GM11168 (cell line): ENCODE data around the gene TET2.

ENCODE experiments used
- in situ Hi-C: fragments of 300-500 bp; cut with MboI; formaldehyde crosslinking; loops from one replicate; pipeline ENCODE4 v1.12.0; 2022; ENCODE audit warnings: low sequenced_read_pairs; ENCODE audit not compliant: unreplicated experiment

Gene TET2

DNA sequence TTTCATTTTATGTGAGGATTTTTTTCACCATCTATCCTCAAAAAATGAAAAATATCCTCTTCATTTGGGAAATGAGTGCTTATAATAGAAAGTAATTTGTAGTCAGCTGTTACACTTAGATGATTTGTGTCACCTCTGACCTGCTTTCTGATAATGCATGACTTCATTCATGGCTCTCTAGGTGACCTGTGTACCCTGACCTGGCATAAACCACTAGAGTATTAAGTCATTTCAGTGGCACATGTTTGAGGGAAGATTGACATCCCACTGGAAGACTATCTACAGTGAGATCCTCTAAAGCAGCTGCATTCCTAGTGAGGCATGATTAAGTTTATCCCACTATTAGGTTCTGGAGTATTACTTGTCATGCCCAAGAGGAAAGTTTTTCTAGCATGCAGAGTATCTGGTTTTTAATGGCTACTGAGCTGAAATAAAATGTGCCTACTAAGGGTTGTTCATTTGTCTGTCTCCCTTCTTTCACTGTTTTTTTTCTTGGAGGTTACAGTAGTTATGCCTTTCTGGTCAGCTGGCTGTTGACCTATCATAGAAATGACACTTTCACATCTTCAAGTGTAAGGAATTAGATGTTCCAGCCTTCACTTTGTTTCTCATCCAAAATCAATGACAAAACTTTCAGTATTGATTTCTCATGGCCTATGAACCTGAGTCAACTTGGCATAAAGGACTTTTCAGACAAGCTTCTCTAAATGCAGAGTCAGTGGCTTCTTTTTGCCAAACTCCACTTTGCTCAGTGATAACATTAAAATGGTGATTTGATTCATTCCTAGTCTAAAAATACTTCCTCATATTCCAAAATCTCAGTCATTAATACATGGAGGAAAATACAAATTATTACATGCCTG lies 33.1 kb downstream of the TET2 start:
- in situ Hi-C loops: no loop called here

DNA sequence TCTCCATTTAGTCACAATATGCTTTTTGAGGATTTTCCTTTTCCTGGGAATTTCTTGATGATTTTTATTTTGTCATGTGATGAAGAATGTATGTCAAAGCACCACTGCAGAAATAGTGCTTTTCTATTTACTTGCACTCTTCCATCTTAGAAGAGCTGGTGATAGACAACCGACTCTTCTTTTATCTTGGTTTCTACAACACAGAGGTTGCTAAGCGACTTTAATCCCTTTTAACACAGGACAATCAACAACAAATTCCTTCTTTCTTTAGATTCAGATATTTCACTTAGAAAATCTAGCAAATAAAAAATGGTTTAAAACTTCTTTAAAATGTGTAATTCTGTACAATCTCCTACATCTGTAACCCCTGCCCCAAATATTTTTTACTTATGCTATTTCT lies 34.6 kb downstream of the TET2 start:
- in situ Hi-C loops: no loop called here

DNA sequence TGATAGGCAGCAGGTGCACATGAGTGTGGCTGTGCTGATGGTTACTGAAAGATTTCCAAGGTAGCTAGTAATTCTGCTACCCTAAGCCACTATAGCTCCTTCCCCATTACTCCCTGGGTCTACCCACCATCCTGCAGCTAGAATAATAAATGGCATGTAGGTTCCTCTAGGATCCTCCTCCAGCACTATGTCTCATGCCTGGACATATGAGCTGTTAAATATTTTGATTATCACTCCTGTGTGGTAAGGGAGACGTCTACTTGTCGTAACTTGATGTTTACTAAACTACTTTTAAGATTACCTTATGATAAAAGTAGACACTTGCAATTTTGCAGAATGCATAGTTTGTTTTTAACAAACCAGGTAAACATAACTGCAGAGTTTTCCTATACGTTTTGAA lies 35.5 kb downstream of the TET2 start:
- in situ Hi-C loops: no loop called here

DNA sequence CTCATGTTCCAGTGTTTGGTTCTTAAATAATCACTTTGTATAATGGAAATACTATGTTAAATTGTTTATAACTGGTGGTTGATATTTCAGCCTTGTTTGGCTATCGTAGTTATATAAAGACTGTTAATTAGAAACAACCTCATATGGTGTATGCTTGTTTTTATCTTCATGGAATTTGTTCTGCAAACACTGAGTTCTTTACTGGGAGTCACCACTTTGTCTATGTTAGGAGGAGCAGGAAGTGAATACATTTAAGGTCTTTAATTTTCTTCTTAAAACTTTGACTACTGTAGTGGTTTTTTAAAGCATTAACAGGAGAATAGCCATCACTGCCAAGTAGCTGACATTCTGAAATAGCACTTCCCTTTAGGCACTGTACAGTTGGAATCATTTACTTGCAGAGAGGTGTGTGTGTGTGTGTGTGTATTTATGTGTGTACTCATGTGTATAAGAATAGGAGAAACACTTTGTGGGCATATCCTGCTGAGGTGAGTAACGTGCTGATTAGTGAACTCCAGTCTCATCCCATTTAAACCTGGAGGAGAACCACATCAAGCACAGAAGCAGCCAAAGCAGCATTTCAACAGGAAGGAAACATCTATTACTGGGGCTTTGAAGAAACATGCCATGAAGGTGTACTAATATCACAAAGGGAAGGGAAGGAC lies 37.8 kb downstream of the TET2 start:
- in situ Hi-C loops: no loop called here

DNA sequence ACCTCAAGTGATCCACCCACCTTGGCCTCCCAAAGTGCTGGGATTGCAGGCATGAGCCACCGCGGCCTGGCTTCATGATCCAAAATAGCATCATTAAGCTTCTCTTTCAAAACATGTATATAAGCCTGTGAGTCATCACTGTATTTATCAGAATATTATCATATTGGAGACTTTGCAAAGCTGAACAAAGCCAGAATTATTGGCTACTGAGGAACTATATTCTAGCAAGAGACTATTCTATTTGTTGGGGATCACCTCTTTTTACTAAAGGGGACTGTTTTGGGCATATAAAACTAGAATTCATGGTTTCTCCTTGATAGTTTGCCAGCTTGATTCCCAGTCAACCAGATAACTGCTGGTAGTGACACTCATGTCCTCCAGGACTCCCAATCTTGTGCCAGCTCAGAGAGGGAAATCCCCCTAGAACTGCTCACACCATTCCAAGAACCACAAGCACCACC lies 40.1 kb downstream of the TET2 start:
- in situ Hi-C loops: no loop called here

DNA sequence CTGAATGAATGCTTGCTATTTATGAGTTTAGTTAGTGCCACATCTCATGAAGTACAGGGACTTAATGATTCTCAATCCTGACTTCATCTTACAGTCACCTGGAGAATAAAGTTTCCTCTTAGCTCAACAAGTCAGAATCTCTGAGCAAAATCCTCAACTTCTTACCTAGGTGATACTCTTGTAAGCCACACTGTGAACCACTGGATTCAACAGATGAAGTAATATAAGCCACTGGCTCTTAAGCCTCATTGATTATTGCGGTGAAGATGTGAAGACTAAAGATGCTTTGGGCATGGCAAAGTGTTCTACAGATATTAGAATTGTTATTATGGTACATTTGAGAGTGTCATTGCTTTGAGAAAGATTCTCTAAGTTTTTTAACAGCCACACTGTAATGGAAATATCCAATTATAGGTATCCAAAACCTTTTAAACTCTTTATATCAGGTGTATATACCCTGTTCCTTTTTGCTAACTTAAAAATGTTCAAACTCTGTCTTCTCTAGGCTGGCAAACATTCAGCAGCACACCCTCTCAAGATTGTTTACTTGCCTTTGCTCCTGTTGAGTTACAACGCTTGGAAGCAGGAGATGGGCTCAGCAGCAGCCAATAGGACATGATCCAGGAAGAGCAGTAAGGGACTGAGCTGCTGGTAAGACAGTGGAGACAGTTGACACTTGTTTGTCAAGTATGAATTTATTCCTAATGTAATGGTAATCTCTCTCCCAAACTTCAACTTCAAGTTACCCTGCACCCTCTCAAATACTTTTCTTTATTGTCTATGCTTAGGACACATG lies 43.4 kb downstream of the TET2 start:
- in situ Hi-C loops: no loop called here

DNA sequence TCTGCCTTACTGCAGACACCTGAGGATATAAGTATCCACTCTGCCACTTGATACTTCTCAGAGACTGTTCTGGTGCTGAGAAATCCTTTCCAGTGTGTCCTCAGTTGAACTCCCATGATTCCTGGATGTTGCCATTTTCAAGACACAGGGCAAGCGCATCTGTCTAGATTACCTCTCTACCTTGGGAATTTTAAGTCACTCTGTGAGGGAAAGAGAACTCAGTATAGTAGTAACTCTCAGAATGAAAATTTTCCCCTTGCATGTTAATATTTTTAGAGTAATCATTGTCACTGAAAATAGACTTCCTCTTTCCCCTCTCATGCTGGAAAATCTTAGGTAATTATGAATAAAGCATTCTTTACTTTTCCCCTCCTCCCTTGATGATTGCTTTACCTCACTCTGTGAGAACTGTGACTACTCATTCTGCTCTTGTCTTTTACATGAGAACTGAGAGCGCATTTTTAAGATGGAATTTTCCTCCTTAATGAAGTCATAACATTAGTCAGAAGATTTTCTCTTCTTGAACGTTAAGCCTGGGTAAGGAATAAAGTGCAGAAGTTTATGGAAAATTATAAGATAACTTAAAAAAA lies 45.0 kb downstream of the TET2 start:
- in situ Hi-C loops: no loop called here

DNA sequence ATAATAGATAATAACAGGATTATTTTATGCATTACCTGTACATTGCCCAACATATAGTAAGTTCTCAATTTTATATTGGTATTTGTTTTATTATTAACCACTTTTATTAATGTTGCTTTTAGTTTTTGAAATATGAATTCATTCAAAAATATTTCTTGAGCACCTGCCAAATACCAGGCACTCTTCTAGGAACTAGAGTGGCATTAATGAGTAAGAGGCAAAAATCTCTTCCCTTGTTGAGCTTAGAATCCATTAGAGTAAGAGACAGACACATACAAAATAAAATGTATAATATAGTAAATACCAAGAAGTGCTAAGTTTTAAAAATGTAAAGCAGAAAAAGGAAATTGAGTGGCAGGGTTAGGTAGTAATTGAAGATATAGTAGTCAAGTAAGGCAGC lies 45.8 kb downstream of the TET2 start:
- in situ Hi-C loops: no loop called here

DNA sequence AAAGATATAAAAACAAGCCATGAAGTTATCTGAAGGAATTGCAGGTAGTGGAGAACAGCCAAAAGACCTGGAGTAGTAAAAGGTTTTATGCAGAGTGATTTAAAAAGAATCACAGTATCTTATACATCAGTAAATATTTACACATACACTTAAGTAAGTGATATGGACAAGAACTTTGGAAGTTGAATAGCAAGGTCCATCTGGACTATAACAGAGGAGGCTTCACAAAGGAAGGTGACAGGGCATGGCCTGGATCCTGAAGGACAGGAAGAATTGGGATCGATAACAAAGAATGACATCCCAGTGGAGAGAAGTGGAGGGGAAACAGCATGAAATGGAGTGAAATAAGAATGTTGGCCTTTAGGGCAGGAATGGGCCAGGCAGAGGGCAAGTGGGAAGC lies 46.2 kb downstream of the TET2 start:
- in situ Hi-C loops: no loop called here

DNA sequence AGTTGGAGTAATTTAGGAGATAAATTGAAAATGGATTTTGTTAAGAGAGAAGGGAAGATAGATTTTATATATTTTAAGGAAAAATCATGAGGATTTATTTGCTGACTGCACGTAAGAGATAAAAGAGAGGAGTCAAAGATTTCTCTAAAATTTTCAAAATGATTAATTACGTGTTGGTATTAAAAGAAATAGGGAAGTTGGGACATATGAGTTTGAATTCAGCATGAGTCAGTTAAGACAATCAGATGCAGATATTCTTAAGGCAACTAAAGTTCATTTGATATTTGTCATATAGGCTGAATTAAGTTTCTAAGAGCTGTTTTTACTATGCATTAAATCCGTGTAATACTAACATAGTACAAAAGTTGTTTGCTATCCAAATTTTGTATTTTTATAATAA lies 46.9 kb downstream of the TET2 start:
- in situ Hi-C loops: no loop called here

DNA sequence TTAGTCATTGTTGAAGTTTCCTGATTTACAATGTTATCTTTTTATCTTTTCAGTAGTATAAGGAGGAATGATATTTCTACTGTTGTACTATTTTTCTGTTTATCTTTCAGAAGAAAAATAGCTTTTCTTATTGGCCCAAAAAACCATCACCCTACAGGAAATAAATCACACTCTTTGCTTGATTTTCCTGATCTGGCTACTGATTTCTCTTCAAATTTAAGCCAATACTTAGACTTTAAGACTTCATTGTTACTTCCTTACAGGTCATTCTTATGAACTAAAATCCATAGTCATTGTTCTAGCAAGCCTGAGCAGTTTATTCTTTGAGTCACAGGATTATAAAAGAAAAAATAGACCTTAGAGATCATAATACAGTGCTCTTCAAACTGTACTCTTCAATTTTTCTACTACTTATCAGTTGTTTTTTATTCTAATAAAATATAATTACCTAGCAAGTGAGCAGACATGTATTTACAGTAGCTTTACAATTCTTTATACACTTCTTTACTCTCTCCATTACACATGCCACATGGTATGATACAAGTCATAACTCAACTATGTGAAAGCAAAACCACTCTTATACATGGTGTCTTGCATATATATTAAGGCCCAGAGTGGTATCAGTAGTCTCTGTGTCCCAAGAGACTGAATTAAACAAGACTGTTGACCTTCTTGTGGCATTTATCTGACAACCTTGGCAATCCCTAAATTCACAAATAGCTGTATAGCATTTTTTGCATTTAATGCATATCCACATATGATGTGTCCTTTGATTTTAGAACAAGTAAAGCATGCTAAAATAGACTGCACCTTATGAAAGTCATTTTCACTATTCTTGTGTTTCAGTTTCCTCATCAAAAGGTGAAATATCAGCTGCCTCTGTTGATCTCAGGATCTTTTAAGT lies 47.9 kb downstream of the TET2 start:
- in situ Hi-C loops: no loop called here

DNA sequence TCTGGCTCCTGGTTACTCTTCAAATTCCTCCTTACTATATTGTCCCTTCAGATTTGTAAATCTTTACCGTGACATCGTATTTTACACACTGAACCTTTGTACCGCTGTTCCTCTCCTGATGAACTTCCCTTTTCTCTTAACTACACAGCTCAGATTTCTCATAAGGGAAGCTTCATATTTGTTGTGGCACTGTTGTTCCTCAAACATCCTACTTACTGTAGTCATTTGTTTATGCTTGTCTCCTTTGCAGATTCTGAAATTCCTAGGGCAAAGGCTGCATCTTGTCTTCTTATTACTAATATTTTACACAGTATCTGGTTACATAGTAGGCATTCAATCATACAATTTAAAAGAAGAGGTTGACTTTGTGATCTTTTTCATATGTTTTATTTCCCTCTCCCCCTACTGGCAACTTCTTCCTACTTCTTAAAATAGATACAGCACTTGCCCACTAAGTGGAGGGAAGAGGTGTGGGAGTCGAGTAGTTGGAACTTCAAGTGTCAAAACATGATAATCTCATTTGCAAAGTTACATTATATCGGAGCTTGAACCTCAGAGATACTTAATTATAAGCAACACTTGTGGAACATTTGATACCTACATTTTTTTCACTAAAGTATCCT lies 50.0 kb downstream of the TET2 start:
- in situ Hi-C loops: no loop called here

DNA sequence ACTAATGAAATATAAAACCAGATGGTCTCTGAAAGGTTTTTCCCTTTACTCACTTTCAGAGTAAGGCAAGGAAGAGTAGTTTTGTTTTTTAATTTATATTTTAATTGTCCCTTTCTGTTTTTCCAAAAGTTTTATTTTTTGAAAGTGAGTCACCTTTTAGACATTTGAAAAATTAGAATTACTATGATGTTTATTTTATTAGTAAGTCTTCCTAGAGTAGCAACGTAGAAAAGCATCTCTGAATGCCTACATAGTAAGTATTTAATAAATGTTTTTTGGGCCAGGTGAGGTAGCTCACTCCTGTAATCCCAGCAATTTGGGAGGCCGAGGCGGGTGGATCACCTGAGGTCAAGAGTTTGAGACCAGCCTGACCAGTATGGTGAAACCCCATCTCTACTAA lies 51.1 kb downstream of the TET2 start:
- in situ Hi-C loops: no loop called here

DNA sequence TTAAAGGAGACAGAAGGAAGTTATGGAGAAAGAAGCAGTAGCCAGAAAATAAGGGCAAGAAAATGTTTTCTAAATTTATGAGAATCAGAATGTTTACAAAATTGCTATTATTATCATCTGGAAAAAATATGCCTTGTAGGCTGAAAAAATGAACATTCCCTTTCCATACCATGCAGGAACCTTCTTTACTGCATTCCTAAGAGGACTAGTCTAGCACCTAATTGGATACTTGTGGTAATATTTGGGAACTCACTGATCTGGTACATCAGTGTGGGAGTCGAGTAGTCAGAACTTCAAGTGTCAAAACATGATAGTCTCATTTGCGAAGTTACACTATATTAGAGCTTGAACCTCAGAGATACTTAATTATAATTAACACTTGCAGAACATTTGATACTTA lies 51.9 kb downstream of the TET2 start:
- in situ Hi-C loops: no loop called here

DNA sequence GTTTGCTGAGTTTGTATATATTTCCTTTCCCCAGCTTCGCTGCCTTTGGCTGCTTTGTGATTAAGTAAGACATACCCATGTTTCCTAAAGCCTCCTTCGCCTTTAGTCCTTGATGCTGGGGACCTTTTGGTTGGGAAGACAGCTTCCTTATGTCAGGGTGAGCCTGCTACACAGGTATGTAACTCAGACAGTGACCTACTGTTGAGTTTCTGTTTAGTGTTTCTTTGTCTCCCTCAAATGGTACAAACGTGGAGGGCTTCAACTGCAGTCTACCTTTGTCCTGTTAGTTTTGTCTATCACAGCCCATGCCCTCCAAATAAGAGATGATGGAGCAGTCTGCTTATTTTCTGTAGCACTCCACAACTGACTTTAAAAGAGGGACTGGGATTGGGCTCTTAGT lies 59.5 kb downstream of the TET2 start:
- in situ Hi-C loops: no loop called here

DNA sequence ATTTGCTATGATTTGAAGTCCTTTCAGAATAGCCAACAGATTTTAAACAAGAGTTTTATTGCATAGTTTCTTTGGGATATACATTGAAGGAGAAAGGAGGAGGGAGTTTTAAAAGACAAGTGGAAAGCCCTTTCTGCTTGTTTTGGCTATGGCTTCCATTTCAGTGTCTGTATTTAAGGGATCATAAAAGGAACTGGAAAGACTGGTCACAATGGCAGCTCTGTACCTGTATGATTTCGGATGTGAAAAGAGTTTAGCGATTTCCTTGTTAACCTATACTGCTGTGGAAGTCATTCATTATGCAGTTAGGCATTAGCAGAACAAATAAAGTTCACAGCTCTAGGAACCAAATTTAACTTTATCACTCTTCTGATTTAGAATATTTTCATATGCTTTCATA lies 60.7 kb downstream of the TET2 start:
- in situ Hi-C loops: no loop called here

DNA sequence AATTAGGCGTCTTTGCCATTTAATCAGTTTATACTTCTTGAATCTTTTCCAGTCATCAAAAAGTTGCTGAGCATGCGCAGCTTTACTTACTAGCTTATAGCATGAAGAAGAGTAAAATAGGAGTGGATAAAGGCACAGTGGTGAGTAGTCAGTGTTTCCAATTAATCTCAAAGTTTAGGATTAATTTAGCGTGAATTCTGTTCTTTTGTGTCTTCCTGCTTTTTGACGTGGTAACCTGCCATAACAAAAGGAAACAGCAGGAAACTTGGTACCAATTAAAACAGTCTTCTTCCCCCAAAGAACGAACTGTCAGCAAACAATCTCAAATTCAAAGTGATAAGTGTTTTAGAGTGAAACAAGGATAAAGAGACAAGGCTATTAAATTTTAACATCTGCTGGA lies 61.9 kb downstream of the TET2 start:
- in situ Hi-C loops: no loop called here

DNA sequence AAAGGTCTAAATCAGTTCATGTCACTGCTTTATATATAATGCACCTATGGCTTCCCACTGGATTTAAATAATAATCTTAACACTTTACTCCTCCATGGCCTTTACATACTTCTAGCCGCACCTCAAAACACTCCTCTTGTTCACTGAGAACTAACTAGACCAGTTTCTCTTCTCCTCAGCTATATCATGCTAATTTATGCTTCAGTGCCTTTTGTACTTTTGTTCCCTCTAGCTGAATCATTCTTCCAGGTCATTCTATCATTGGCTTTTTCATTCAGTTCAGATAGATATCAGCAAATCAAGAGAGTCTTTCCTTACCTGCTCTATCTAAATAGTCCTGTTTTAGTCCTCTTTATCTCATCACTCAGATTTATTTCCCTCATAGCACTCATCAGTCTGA lies 64.2 kb downstream of the TET2 start:
- in situ Hi-C loops: no loop called here

DNA sequence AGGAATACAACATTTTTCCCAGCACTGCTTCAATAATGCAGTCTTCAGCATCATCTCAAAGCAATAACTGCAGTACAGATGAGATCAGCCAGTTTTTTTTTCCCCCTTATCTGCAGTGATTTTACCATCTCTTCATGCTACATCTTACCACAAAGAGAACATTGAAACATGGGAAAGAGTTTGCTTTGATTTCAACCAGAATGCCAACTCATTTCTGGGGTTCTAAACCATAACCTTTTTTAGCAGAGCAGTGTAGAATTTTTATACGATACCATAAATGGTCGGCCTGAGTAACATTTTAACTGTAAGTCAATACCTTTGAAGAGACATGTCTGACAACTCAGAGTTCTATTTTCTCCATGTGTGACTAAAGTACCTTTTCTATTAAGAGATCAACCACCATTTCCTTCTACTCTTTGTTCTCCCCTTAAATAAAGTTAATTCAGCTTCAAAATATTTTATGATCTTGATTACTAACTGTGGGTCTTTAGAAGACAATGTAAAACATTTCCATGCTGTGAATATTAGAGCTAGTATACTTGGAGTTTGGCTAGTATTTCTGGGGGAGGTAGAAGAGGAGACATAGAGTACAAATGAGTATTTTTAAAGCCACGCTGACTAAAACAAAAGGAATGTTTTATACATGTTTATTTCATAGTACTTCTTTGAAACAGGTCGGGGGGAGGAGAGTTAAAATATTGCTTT lies 69.1 kb downstream of the TET2 start:
- in situ Hi-C loops: no loop called here
